Measurements from ENCODE around the gene DUSP22.

The DUSP22 gene

GRCh38 chr6:311679-312220, 19.5 kb downstream of the DUSP22 start:
- DNase-seq = no peak

GRCh38 chr6:313087-313486, 20.8 kb downstream of the DUSP22 start:
- no peak for DNase-seq

- DNase-seq = no peak
Observed at GRCh38 chr6:313917-314316, 21.6 kb downstream of the DUSP22 start.

GRCh38 chr6:314377-314776, 22.1 kb downstream of the DUSP22 start:
- no peak for DNase-seq

- DNase-seq = no peak
Observed at GRCh38 chr6:315226-315625, 22.9 kb downstream of the DUSP22 start.

- no peak for DNase-seq
Observed at GRCh38 chr6:315921-316752, 23.9 kb downstream of the DUSP22 start.

- DNase-seq = no peak
Observed at GRCh38 chr6:316753-317038, 24.4 kb downstream of the DUSP22 start.

GRCh38 chr6:317060-317447, 24.8 kb downstream of the DUSP22 start:
- no peak for DNase-seq

GRCh38 chr6:317448-318144, 25.3 kb downstream of the DUSP22 start:
- no peak for DNase-seq

- DNase-seq = no peak
Observed at GRCh38 chr6:318243-318890, 26.1 kb downstream of the DUSP22 start.

GRCh38 chr6:319177-320131, 27.2 kb downstream of the DUSP22 start:
- no peak for DNase-seq

GRCh38 chr6:320351-321157, 28.3 kb downstream of the DUSP22 start:
- DNase-seq = no peak

- DNase-seq = no peak
Observed at GRCh38 chr6:321158-321438, 28.8 kb downstream of the DUSP22 start.

GRCh38 chr6:321536-322258, 29.4 kb downstream of the DUSP22 start:
- DNase-seq = no peak

- DNase-seq = no peak
Observed at GRCh38 chr6:322259-322930, 30.1 kb downstream of the DUSP22 start.

- DNase-seq = no peak
Observed at GRCh38 chr6:322940-323729, 30.8 kb downstream of the DUSP22 start.

- DNase-seq = no peak
Observed at GRCh38 chr6:323730-324088, 31.4 kb downstream of the DUSP22 start.

- DNase-seq = no peak
Observed at GRCh38 chr6:324116-324728, 31.9 kb downstream of the DUSP22 start.

GRCh38 chr6:324729-325125, 32.4 kb downstream of the DUSP22 start:
- DNase-seq = no peak
